K562 (cell line): ENCODE results near the gene NRM. TPM values are rescaled to one million over a fixed set of nuclear protein-coding genes. Genes with fewer than 3 reads are reported as not detected.

Experiments
- ARID2 ChIP-seq: fragments of 450-650 bp; IDR thresholded peaks from 2 replicates; pipeline ENCODE4 v1.6.1; 2017; ENCODE audit warnings: antibody characterized with exemption, mild to moderate bottlenecking
- ARNT ChIP-seq, 2 experiments: fragments of 450-650 bp; IDR thresholded peaks; 2 replicates each; pipeline ENCODE4 v1.6.1; 2016; ENCODE audit warnings: mild to moderate bottlenecking in 1 of 2
- CXXC5 ChIP-seq: fragments of 250-450 bp; sonication (Bioruptor Pico); IDR thresholded peaks from 2 replicates; pipeline ENCODE4 v1.8.0; 2022; ENCODE audit warnings: inconsistent platforms, mild to moderate bottlenecking, moderate library complexity
- ETS2 ChIP-seq: IDR thresholded peaks from 2 replicates; pipeline ENCODE4 v1.6.1; 2016; ENCODE audit warnings: borderline replicate concordance, missing genetic modification characterization, mild to moderate bottlenecking, moderate library complexity, missing compliant biosample characterization; ENCODE audit not compliant: poor library complexity, severe bottlenecking
- FOXA3 ChIP-seq, 2 experiments: fragments of 450-650 bp in 1 of 2; sonication (generic) in 1 of 2; formaldehyde crosslinking; IDR thresholded peaks in 1 of 2; conservative IDR thresholded peaks in 1 of 2; 2 replicates each; pipeline versions ENCODE4 v1.4.0 to v1.8.0; 2020 to 2022; ENCODE audit warnings: mild to moderate bottlenecking in 2 of 2, missing genetic modification reagents in 1 of 2
- KAT2B ChIP-seq: IDR thresholded peaks from one replicate; pipeline ENCODE4 v1.6.1; 2012; ENCODE audit warnings: low read depth, mild to moderate bottlenecking, control low read depth, inconsistent platforms, low read length, moderate library complexity
- MCM5 ChIP-seq: fragments of 450-650 bp; IDR thresholded peaks from 2 replicates; pipeline ENCODE4 v1.6.1; 2016; ENCODE audit warnings: low read depth
- NFE2 ChIP-seq: IDR thresholded peaks from 2 replicates; pipeline ENCODE4 v1.6.1; 2014; ENCODE audit warnings: antibody characterized with exemption, low read depth
- NFE2L1 ChIP-seq: fragments of 450-650 bp; IDR thresholded peaks from 2 replicates; pipeline ENCODE4 v1.6.1; 2016; ENCODE audit warnings: missing genetic modification characterization, low read depth, mild to moderate bottlenecking, missing compliant biosample characterization, moderate library complexity, borderline replicate concordance
- PYGO2 ChIP-seq: fragments of 450-650 bp; IDR thresholded peaks from 2 replicates; pipeline ENCODE4 v1.6.1; 2016; ENCODE audit warnings: mild to moderate bottlenecking, missing genetic modification characterization, moderate library complexity, missing compliant biosample characterization
- RBFOX2 ChIP-seq: fragments of 200-400 bp; formaldehyde crosslinking; IDR thresholded peaks from 2 replicates; pipeline ENCODE4 v1.6.1; 2017; ENCODE audit warnings: low read depth, mild to moderate bottlenecking, low read length, moderate library complexity
- SMAD4 ChIP-seq: fragments of 250-450 bp; sonication (Bioruptor Pico); conservative IDR thresholded peaks from 2 replicates; pipeline ENCODE4 v1.8.0; 2021; ENCODE audit warnings: inconsistent platforms, mild to moderate bottlenecking, moderate library complexity
- SRF ChIP-seq, 2 experiments: fragments of 250-450, 450-650 bp in 1 of 2; sonication (Bioruptor Pico) in 1 of 2; sonication (generic) in 1 of 2; formaldehyde crosslinking; IDR thresholded peaks; 2 replicates each; pipeline versions ENCODE4 v1.5.0 to v1.5.1; 2020 to 2022; ENCODE audit warnings: mild to moderate bottlenecking in 1 of 2, missing genetic modification reagents in 1 of 2
- TFAP4 ChIP-seq: sonication (generic); formaldehyde crosslinking; IDR thresholded peaks from 2 replicates; pipeline ENCODE4 v1.8.0; 2022; ENCODE audit warnings: missing genetic modification reagents, mild to moderate bottlenecking, moderate library complexity, borderline replicate concordance
- ZBTB17 ChIP-seq: fragments of 450-650 bp; formaldehyde crosslinking; IDR thresholded peaks from 2 replicates; pipeline ENCODE4 v1.4.0; 2020; ENCODE audit warnings: mild to moderate bottlenecking
- ZKSCAN3 ChIP-seq: fragments of 250-450 bp; sonication (Bioruptor Pico); IDR thresholded peaks from 2 replicates; pipeline ENCODE4 v1.4.0; 2020
- ZNF407 ChIP-seq: fragments of 450-650 bp; IDR thresholded peaks from 2 replicates; pipeline ENCODE4 v1.6.1; 2016; ENCODE audit warnings: low read depth
- ZNF507 ChIP-seq: conservative IDR thresholded peaks from 2 replicates; pipeline ENCODE4 v1.6.1; 2017; ENCODE audit warnings: missing genetic modification characterization, missing compliant biosample characterization
- polyA plus RNA-seq, 8 experiments: library from polyadenylated mRNA; depleted of rRNA in 4 of 8; stranded (reverse) in 5 of 8; unstranded in 3 of 8; fragments of >200 nt; fragmentation: Nextera tagmentation in 2 of 8; fragmentation: Illumina TruSeq in 1 of 8; extraction: Ambion mirVana in 2 of 8; extraction: Trizol in 1 of 8; gene quantifications; 2 replicates each; pipeline versions ENCODE4 v1.2.1 to v1.2.3, GENCODE V29; 2011 to 2014; ENCODE audit warnings: inconsistent platforms in 1 of 8, missing spikeins in 1 of 8
- total RNA-seq, 7 experiments: library from RNA; depleted of rRNA in 6 of 7; stranded (reverse); fragments of >200 nt in 6 of 7; fragmentation: Illumina TruSeq in 2 of 7; extraction: Trizol in 2 of 7; gene quantifications; 2 replicates each; pipeline versions ENCODE4 v1.2.1 to v1.2.3, GENCODE V29; 2011 to 2021; ENCODE audit warnings: low replicate concordance in 1 of 7

NRM gene
- total and polyA plus RNA-seq, 9 of the 15 experiments (the other 6 are each of a cell fraction or from before 2014, with no cell fraction given), result 9.7 to 58.2 (median 18.1) TPM

GRCh38 chr6:30684386-30685156 is 6.2 kb downstream of the NRM start (continued):
- TF ChIP-seq ZNF407 (no peak), NFE2L1 (tag) (no peak), SMAD4 (CRISPR knock-in tag) (0 out of 2 replicates have a peak, but pooled peaks have one; percentile 20), ZBTB17 (CRISPR knock-in tag) (no peak), MCM5 (no peak), TFAP4 (CRISPR knock-in tag) (peak; percentile 28; the same call in 1 of the 2 replicates), NFE2 (no peak), RBFOX2 (peak; percentile 67), SRF (CRISPR knock-in tag; IDR thresholded peaks at IDR 0.05) (0 out of 4 replicates have a peak, but pooled peaks of 1 of the 2 experiments have one; percentile 6), ZKSCAN3 (CRISPR knock-in tag) (no peak), FOXA3 (CRISPR knock-in tag; conservative IDR thresholded peaks at IDR 0.05 in 1 of 2, IDR thresholded peaks at IDR 0.05 in 1 of 2) (no peak), CXXC5 (0 out of 2 replicates have a peak, but pooled peaks have one; percentile 9), KAT2B (no peak), ARNT (IDR thresholded peaks at IDR 0.05) (peak; percentile 39 to 80; a peak in 1 of 4 replicates), ETS2 (tag) (no peak), PYGO2 (tag) (no peak), ZNF507 (tag) (no peak), ARID2 (0 out of 2 replicates have a peak, but pooled peaks have one; percentile 24)
